GM21360 (cell line): ENCODE data around the gene RPS16.

Experiments
- ATAC-seq: cut with Tn5 transposase; IDR thresholded peaks from one replicate; pipeline ENCODE4 v1.9.1; 2021; ENCODE audit warnings: mild to moderate bottlenecking, moderate library complexity; ENCODE audit not compliant: unreplicated experiment

RPS16 gene

GRCh38 chr19:39390451-39390750 is 45.3 kb downstream of the RPS16 start:
- no peak for ATAC-seq

DNA sequence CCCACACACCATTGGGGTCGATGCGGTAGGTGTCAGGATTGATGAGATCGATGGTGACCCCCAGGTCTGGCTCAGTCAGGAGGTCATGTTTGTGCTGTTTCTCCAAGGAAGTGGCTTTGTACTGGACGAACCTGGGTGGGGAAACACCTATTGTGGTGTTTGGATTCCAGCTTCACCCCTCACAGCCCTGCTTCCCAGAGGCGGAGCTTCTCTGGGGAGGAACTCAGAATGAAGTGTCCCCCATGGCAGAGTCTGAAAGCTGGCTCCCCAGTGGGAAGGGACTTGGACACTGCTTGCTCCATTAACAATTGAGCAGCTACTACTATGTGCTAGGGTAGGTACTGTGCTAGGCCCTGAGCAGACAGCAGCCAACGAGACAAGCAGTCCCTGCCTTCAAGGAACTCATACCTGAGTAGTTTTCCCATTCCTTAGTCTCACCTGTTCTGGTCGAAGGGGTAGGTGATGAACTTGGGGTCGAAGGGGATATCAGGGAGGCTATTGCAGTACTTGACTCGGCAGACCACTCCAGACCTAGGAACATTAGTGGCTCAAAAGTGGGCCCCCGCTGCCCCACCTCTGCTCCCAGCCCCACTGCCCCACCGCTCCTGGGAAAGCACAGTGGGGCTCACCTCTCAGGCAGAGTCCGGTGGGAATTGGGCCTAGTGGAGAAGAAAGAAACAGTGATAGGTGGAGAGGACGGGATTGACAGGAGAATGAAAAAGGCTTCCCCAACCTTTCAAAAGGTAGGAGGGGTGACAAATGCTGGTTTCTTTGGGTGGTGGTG is 45.9 kb downstream of the RPS16 start:
- no peak for ATAC-seq

DNA sequence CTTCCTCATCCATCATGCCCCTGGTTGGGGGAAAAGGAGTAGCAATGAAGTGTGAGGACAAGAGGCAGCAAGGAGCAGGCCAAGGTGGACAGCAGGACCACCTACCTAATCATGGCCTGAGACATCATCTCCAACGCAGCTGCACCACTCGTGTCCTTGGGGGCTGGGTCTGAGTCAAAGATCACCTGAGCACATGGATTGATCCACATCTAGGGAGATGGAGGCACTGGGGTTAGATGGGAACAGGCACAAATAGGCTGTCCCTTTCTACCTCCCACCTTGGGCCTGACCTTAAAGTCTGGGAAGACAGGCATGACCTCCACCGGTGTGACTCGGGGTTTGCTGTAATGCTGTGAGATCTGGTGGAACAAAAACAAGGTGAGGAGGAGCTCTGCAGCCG is 47.1 kb downstream of the RPS16 start:
- ATAC-seq, result no peak

DNA sequence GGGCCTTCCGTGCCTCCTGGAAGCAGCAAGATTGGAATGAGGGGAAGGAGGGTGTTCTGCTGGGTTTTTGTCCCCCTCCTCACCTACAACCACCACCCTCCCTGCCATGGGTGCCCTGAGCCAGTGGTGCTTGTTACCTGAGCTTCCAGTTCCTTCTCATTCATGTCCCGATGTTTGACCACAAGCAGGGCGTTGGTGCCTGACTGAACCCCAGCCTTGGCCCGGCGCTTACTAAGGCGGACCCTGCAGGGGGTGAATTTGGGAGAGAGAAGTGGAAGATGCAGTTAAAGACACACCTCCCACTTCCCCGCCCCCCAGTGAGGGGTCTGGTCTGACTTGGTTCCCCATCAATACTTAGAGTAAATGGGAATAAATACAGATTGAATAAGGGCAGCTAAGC is 49.2 kb downstream of the RPS16 start:
- ATAC-seq, result no peak

DNA sequence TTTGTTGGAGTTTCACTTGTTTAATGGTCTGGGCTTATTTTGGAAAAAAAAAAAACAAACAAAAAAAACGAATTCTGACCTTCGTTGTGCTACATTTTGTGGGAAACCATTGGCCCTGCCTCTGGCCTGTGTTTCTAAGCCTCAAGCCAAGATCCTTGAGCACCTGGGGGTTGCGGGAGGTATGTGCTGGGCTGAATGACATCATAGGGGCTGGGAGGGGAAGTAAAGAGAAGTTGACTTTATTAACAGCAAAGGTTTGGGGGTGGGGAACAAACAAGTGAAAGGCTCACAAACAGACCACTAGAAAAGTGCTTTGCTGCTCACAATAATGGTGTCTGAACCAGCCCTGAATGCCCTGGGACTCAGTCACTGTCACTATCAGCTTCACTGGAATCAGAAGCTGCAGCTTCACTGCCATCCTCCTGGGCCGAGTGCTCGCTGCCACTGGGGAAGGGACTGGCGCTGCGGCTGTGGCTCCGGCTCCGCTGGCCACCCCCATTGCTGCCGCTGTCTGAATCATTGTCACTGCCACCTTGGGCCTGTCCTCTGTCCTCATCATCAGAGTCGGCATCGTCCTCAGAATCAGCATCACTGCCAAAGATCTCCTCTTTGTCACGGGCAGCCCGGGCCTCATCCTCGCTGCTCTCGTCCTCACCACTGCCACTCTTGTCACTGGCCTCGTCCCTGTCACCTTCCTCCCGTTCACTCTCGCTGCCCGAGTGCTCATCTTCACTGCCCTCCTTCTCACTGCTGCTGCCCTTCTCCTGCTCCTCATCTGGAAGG is 49.9 kb downstream of the RPS16 start:
- ATAC-seq, result no peak

DNA sequence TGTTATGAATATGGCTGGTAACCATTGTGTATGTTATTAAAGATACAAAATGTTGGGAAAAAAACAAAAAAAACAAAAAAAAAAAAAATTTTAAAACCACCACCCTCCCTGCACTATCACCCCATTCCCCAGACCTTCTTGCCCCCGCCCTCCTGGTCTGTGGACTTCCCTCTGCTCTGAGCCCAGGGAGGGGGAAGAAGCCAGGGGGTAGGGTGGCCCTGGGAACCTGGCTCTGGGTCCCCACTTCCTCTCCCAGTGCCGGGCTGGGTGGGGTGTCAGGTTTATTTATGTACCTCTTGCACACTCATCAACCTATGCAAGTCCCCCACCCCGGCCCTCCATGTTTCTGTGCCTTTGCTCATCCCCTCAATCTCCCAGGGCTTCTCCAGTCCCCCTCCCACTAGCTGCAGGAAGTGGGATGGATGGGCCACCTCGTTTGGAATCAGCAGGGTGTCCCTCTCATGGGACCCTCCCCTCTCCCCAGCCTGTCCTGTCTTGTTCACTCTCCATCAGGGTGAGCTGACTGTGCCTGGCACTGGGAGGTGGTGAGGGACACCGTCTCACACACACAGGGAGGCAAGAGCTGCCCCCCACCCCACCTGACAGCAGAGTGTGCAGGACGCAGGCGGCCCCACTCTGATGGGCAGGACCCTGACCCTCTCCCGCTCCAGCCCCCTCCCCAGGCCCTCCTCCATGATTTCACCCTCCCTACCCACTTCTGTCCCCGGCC is 50.7 kb downstream of the RPS16 start:
- no peak for ATAC-seq
